Activated T-cell treated with anti-CD3 and anti-CD28 coated beads for 48 hours (primary cell): ENCODE data around the gene RABGAP1L.
A peak's percentile ranks its signal among the peaks of the same experiment; 100 is the strongest.
"Not testable (repeated sequence)": the region's sequence is repeated elsewhere in the genome, so short reads cannot be mapped to it uniquely, and the experiment has no call there.

Source experiments
- DNase-seq: peaks from one replicate; pipeline ENCODE4 v3.0.0-alpha.2; 2020; ENCODE audit warnings: low read depth

The RABGAP1L gene

GRCh38 chr1:174197547-174197946 is 38.2 kb downstream of the RABGAP1L start:
- DNase-seq = no peak

- no peak for DNase-seq
These were observed 38.9 kb downstream of the RABGAP1L start for GRCh38 chr1:174198202-174198601.

- no peak for DNase-seq
These were observed 41.4 kb downstream of the RABGAP1L start for GRCh38 chr1:174200746-174201145.

DNA sequence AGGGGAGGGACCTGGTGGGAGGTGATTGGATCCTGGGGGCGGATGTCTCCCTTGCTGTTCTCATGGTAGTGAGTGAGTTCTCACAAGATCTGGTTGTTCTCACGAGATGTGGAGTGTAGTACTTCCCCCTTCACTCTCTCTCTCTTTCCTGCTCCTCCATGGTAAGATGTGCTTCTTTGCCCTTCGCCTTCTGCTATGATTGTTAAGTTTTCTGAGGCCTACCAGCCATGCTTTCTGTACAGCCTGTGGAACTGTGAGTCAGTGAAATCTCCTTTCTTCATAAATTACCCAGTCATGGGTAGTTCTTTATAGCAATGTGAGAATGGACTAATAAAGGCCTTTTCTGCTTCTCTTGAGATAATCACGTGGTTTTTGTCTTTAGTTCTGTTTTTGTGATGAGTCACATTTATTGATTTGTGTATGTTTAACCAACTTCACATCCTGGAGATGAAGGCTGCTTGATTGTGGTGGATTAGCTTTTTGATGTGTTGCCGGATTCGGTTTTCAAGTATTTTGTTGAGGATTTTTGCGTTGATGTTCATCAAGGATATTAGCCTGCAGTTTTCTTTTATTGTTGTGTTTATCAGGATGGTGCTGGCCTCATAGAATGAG is 45.5 kb downstream of the RABGAP1L start:
- DNase-seq = no peak

- DNase-seq = no peak
These were observed 47.0 kb downstream of the RABGAP1L start for GRCh38 chr1:174206148-174206836.

DNA sequence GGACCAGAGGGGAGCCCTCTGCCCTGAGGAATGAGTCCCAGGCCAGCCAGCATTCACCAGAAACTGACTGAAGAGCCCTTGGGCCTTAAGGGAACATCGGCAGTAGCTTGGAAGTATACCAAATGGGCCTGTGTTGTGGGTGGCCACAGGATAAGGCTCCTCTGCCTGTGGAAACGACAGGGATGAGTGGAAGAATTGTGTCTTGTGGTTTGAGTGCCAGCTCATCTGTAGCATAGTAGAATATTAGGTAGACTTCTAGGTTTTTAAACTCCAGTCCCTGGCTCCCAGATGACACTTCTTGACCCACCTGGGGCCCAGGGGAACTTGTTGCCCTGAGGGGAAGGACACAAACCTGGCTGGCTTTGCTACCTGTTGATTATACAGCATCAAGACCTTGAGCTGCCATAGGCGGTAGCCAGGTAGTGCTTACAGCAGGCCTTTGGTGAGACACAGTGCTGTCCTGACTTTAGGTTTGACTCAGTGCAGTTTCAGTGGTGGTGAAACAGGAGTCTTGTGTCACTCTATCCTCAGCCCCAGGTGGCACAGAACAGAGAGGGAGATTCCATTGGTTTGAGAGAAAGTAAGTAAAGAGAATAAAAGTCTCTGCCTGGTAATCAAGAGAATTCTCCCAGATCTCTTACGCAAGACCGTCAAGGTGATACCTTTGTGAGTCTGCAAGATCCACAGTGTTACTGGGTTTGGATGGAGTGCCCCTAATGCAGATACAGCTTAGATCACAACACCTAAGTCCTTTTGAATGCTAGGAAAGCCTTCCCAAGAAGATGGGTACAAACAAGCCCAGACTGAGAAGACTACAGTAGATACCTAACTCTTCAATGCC is 50.2 kb downstream of the RABGAP1L start:
- DNase-seq = peak; percentile 6

GRCh38 chr1:174211486-174211885 is 52.2 kb downstream of the RABGAP1L start:
- no peak for DNase-seq

DNA sequence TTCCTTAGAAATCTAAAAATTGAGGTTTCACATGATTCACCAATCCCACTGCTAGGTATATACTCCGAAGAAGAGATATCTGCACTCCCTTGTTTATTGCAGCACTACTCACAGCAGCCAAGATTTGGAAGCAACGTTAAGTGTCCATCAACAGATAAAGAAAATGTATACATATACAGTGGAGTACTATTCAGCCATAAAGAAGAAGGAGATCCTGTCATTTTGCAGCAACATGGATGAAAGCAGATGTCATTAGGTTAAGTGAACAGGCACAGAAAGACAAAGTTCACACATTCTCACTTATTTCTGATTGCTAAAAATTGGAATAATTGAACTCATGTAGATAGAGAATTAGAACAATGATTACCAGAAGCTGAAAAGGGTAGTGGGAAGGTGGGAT is 56.4 kb downstream of the RABGAP1L start:
- DNase-seq = no peak

GRCh38 chr1:174217248-174217647 is 57.9 kb downstream of the RABGAP1L start:
- no peak for DNase-seq

GRCh38 chr1:174217787-174218574 is 58.7 kb downstream of the RABGAP1L start:
- no peak for DNase-seq

GRCh38 chr1:174218983-174219382 is 59.7 kb downstream of the RABGAP1L start:
- DNase-seq = no peak

- no peak for DNase-seq
These were observed 60.5 kb downstream of the RABGAP1L start for GRCh38 chr1:174219606-174220370.

DNA sequence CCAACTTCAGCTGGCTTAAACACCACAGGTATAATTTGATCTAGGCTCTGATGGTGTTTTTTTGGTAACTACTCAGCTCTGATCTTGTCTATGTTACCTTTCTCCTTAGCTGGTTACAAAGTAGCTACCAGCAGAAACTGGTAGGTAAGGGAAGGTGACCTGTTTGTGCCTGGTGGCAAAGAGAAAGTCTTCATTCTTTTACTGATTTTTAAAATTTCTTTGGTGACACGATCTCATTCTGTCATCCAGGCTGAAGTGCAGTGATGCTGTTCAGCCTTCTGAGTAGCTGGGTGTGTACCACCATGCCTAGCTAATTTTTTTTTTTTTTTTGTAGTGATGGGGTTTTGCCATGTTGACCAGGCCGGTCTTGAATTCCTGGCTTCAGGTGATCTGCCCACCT is 62.4 kb downstream of the RABGAP1L start:
- no peak for DNase-seq

GRCh38 chr1:174222166-174222949 is 63.0 kb downstream of the RABGAP1L start:
- DNase-seq = no peak

DNA sequence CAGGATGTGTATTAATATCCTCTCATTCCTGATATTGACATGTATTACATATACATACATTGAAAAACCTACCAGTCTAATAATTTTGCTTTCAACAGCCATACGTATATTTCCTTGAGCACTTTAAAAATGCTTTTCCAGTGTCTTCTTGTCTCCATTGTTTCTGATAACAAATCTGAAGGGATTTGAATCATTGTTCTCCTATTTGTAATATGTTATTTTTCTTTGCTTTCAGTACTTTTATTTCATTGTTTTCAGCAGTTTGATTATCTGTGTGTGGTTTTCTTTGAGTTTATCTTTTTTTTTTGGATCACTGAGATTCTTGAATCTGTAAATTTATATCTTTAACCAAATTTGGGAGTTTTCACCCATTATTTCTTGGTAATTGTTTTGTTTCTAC is 65.3 kb downstream of the RABGAP1L start:
- DNase-seq = no peak

GRCh38 chr1:174225499-174226204 is 66.3 kb downstream of the RABGAP1L start:
- DNase-seq = no peak

DNA sequence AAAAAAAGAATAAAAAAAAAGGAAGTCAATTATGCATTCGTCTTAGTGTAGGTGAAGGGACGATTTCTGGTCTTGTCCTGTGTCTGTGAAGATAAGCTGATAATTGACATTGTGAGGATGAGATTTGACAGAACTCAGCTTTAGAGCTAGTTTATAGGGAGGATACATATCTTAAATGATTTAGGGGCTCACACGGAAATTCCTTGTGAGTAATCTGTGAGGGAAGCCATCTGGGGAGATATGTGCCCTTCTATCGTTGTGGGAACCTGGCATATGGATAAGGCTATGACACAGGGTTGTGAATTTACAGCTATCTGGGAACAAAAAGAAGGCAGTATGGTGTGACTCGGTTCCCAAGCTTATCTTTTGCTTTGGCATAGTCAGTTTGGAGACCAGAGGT is 71.1 kb downstream of the RABGAP1L start:
- no peak for DNase-seq

DNA sequence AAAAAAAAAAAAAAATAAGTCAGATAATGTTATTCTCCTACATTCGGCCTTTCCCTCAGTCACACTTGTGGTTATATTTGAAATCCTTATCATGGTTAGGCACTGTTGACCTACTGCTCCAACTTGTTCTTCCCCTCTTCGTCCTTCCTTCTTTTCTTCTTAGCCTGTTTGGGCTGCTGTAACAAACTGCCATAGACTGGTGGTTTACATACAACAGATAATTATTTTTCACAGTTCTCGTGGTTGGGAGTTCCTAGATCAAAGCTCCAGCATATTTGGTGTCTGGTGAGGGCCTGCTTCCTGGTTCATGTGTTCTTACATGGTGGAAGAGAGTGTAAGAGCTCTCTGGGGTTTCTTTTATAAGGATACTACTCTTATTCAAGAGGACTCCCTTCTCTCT is 73.4 kb downstream of the RABGAP1L start:
- DNase-seq = no peak

DNA sequence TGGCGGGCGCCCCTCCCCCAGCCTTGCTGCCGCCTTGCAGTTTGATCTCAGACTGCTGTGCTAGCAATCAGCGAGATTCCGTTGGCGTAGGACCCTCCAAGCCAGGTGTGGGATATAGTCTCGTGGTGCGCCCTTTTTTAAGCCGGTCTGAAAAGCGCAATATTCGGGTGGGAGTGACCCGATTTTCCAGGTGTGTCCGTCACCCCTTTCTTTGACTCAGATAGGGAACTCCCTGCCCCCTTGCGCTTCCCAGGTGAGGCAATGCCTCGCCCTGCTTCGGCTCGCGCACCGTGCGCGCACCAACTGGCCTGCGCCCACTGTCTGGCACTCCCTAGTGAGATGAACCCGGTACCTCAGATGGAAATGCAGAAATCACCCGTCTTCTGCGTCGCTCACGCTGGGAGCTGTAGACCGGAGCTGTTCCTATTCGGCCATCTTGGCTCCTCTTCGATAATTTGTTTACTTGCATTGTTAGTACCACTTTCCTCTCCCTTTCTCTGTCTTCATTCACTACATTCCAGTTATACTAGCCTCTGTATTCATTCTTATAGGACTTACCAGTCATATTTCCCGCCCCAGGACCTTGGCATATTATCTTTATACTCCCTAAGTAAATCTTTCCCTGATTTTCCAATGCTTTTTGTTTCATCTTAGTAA is 79.7 kb downstream of the RABGAP1L start:
- not testable (repeated sequence) for DNase-seq
